Gastrocnemius medialis (tissue), 4 donors: ENCODE measurements around the gene PIM3.

ENCODE experiments used
- POLR2A ChIP-seq, 2 donors: fragments of 450-650 bp; IDR thresholded peaks; one replicate each; pipeline ENCODE4 v1.6.1; 2017; ENCODE audit warnings: antibody characterized with exemption in 2 of 2, mild to moderate bottlenecking in 2 of 2, moderate library complexity in 2 of 2
- TF ChIP-seq, protein P1 (sequence below), 5 experiments: fragments of 450-650 bp in 3 of 5; fragments of 200-600 bp in 2 of 5; sonication (generic) in 2 of 5; IDR thresholded peaks in 4 of 5; conservative IDR thresholded peaks in 1 of 5; 1 replicate in 4 of 5; 2 replicates in 1 of 5; pipeline ENCODE4 v1.5.1; 2016 to 2019; ENCODE audit warnings: antibody characterized with exemption in 5 of 5, mild to moderate bottlenecking in 3 of 5, moderate library complexity in 3 of 5

- TF ChIP-seq, protein P1, sequence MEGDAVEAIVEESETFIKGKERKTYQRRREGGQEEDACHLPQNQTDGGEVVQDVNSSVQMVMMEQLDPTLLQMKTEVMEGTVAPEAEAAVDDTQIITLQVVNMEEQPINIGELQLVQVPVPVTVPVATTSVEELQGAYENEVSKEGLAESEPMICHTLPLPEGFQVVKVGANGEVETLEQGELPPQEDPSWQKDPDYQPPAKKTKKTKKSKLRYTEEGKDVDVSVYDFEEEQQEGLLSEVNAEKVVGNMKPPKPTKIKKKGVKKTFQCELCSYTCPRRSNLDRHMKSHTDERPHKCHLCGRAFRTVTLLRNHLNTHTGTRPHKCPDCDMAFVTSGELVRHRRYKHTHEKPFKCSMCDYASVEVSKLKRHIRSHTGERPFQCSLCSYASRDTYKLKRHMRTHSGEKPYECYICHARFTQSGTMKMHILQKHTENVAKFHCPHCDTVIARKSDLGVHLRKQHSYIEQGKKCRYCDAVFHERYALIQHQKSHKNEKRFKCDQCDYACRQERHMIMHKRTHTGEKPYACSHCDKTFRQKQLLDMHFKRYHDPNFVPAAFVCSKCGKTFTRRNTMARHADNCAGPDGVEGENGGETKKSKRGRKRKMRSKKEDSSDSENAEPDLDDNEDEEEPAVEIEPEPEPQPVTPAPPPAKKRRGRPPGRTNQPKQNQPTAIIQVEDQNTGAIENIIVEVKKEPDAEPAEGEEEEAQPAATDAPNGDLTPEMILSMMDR (IDR thresholded peaks at IDR 0.05 in 4 of 5, conservative IDR thresholded peaks at IDR 0.05 in 1 of 5): no peak
- TF ChIP-seq POLR2A (IDR thresholded peaks at IDR 0.05): no peak
Measured at GRCh38 chr22:49991167-49991566, 30.6 kb downstream of the PIM3 start.
